ENCODE data around the gene DSCAM. TPM values are rescaled to one million over a fixed set of nuclear protein-coding genes. Genes with fewer than 3 reads are reported as not detected.

DSCAM gene
- total RNA-seq, 2 donors from 2014 or later = not detected

GRCh38 chr21:40140675-40141074, 706.3 kb downstream of the DSCAM start:
- Histone ChIP-seq H3K9me3 (no peaks in the 10 kb centered on the region), H3K4me3 (no peak overlapping the region), H3K4me1 (no peaks in the 10 kb centered on the region), H3K27ac (no peak overlapping the region), H3K27me3 (no peaks in the 10 kb centered on the region), H3K36me3 (no peaks in the 10 kb centered on the region)
- no peak for TF ChIP-seq CTCF (IDR thresholded peaks at IDR 0.05)
- no peak for DNase-seq (ENCODE audit: low spot score)

GRCh38 chr21:40139636-40140035, 707.3 kb downstream of the DSCAM start:
- H3K9me3 ChIP-seq = no peaks in the 10 kb centered on the region
- no peak overlapping the region for H3K27ac ChIP-seq
- H3K36me3 ChIP-seq = no peaks in the 10 kb centered on the region
- H3K27me3 ChIP-seq = no peaks in the 10 kb centered on the region
- no peak overlapping the region for H3K4me3 ChIP-seq
- DNase-seq (ENCODE audit: low spot score) = no peak
- no peak for TF ChIP-seq CTCF (IDR thresholded peaks at IDR 0.05)
- no peaks in the 10 kb centered on the region for H3K4me1 ChIP-seq

- TF ChIP-seq CTCF (IDR thresholded peaks at IDR 0.05) = no peak
- H3K27ac ChIP-seq = no peak overlapping the region
- DNase-seq (ENCODE audit: low spot score) = no peak
- peaks cover 3 to 5% of the 10 kb centered on the region in 2 donors for H3K9me3 ChIP-seq
- H3K4me3 ChIP-seq = no peak overlapping the region
- no peaks in the 10 kb centered on the region for H3K27me3 ChIP-seq
- H3K36me3 ChIP-seq = no peaks in the 10 kb centered on the region
- H3K4me1 ChIP-seq = no peaks in the 10 kb centered on the region
These were observed 710.4 kb downstream of the DSCAM start for GRCh38 chr21:40136571-40136970.

- no peak overlapping the region for H3K27ac ChIP-seq
- H3K4me3 ChIP-seq = no peak overlapping the region
- H3K36me3 ChIP-seq = no peaks in the 10 kb centered on the region
- peaks cover 3 to 5% of the 10 kb centered on the region in 2 donors for H3K9me3 ChIP-seq
- H3K27me3 ChIP-seq = no peaks in the 10 kb centered on the region
- no peaks in the 10 kb centered on the region for H3K4me1 ChIP-seq
- DNase-seq (ENCODE audit: low spot score) = no peak
- TF ChIP-seq CTCF (IDR thresholded peaks at IDR 0.05) = no peak
These were observed 712.0 kb downstream of the DSCAM start for GRCh38 chr21:40134731-40135492.

GRCh38 chr21:40130476-40130875, 716.5 kb downstream of the DSCAM start:
- DNase-seq (ENCODE audit: low spot score) = no peak
- Histone ChIP-seq H3K27ac (no peak overlapping the region), H3K27me3 (no peaks in the 10 kb centered on the region), H3K36me3 (no peaks in the 10 kb centered on the region), H3K4me1 (no peaks in the 10 kb centered on the region), H3K4me3 (no peak overlapping the region), H3K9me3 (peaks cover 3 to 5% of the 10 kb centered on the region in 2 donors)
- TF ChIP-seq CTCF (IDR thresholded peaks at IDR 0.05) = no peak

GRCh38 chr21:40129809-40130208, 717.1 kb downstream of the DSCAM start:
- Histone ChIP-seq H3K27me3 (no peaks in the 10 kb centered on the region), H3K4me1 (no peaks in the 10 kb centered on the region), H3K27ac (no peak overlapping the region), H3K36me3 (no peaks in the 10 kb centered on the region), H3K9me3 (peaks cover 3 to 5% of the 10 kb centered on the region in 2 donors), H3K4me3 (no peak overlapping the region)
- no peak for DNase-seq (ENCODE audit: low spot score)
- TF ChIP-seq CTCF (IDR thresholded peaks at IDR 0.05) = no peak

Measured in right atrium auricular region (tissue), 2 donors.